ENCODE measurements around the gene TMEM42.
"Not testable (repeated sequence)": the region's sequence is repeated elsewhere in the genome, so short reads cannot be mapped to it uniquely, and the experiment has no call there.

GRCh38 chr3:44816334-44816733 lies 45.4 kb upstream of the TMEM42 start:
- TF ChIP-seq CTCF (conservative IDR thresholded peaks at IDR 0.05 in 1 of 2, IDR thresholded peaks at IDR 0.05 in 1 of 2; ENCODE audit: extremely low read depth in 1 of 2, insufficient read depth in 1 of 2, low read depth in 1 of 2, low read length in 2 of 2); EZH2 (IDR thresholded peaks at IDR 0.05; ENCODE audit: borderline replicate concordance, low read length): not testable (repeated sequence)

Data from mammary epithelial cell (primary cell).